ENCODE results near the gene GAREM1. TPM values are rescaled to one million over a fixed set of nuclear protein-coding genes. Genes with fewer than 3 reads are reported as not detected.

Gene GAREM1
- total RNA-seq, 1 experiment from 2014 or later = 1.8 TPM

DNA sequence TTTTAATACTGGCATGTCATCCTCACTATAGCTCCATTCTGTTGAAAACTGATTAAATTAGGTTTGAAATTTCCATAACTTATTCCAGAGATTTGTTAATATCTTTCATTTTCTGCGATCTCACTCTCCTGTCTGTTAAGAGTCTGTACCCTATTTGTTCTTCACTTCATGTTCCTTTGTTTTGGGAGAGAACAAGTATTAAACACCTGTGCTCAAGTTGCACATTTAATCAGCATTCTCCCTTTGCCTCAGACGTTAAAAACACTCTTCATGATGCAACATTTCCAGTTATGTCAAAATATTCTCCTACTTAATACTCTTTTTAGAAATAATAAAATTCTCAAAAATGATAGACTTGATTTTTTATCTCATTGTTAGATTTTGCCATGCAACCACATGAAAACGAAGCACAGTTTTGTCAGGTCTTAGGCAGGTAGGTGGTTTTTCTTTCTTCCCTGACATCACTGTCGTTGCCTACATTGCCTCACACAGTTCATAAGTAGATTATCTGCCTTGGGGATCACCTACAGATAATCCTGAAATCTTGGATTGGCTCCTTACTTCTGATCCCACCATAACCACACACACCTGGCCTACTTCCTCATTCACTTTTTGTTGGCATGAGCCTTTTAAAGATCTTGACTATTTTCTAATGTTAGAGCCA lies 109.9 kb downstream of the GAREM1 start:
- Histone ChIP-seq H4K20me1 (ENCODE audit: low read length) (no peaks in the 10 kb centered on the region), H3K4me1 (ENCODE audit: insufficient read depth, low read length) (peaks cover 16% of the 10 kb centered on the region), H3K4me2 (ENCODE audit: low read length) (no peak overlapping the region), H3K4me3 (ENCODE audit: low read length) (no peak overlapping the region), H3K79me2 (ENCODE audit: low read length) (no peaks in the 10 kb centered on the region), H3K36me3 (ENCODE audit: low read depth, low read length) (no peaks in the 10 kb centered on the region), H3K27me3 (ENCODE audit: low read length) (no peaks in the 10 kb centered on the region), H3K9me2 (replicated peaks; ENCODE audit: low read length) (no peaks in the 10 kb centered on the region), H2AFZ (ENCODE audit: low read length) (no peak overlapping the region), H3K9me3 (ENCODE audit: low read length) (no peaks in the 10 kb centered on the region), H3K9ac (ENCODE audit: low read length) (no peak overlapping the region), H3F3A (ENCODE audit: low read length, unreplicated experiment) (no peaks in the 10 kb centered on the region), H3K27ac (ENCODE audit: low read length) (no peak overlapping the region)
- ATAC-seq (no peak), DNase-seq (no peak)
- ChIA-PET POLR2A (ENCODE audit: unreplicated experiment) (no interaction called here), CTCF (no interaction called here)
- no TSS peak for BruUV-seq (replicated peaks)
- TF ChIP-seq, protein P1, sequence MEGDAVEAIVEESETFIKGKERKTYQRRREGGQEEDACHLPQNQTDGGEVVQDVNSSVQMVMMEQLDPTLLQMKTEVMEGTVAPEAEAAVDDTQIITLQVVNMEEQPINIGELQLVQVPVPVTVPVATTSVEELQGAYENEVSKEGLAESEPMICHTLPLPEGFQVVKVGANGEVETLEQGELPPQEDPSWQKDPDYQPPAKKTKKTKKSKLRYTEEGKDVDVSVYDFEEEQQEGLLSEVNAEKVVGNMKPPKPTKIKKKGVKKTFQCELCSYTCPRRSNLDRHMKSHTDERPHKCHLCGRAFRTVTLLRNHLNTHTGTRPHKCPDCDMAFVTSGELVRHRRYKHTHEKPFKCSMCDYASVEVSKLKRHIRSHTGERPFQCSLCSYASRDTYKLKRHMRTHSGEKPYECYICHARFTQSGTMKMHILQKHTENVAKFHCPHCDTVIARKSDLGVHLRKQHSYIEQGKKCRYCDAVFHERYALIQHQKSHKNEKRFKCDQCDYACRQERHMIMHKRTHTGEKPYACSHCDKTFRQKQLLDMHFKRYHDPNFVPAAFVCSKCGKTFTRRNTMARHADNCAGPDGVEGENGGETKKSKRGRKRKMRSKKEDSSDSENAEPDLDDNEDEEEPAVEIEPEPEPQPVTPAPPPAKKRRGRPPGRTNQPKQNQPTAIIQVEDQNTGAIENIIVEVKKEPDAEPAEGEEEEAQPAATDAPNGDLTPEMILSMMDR (conservative IDR thresholded peaks at IDR 0.05; ENCODE audit: low read depth, low read length) = no peak
- TF ChIP-seq EZH2phosphoT487 (IDR thresholded peaks at IDR 0.05; ENCODE audit: borderline replicate concordance, low read length) (no peak), EZH2 (IDR thresholded peaks at IDR 0.05; ENCODE audit: low read length, unreplicated experiment) (no peak)
- intact Hi-C loops (cut with micrococcal nuclease) = no loop called here

DNA sequence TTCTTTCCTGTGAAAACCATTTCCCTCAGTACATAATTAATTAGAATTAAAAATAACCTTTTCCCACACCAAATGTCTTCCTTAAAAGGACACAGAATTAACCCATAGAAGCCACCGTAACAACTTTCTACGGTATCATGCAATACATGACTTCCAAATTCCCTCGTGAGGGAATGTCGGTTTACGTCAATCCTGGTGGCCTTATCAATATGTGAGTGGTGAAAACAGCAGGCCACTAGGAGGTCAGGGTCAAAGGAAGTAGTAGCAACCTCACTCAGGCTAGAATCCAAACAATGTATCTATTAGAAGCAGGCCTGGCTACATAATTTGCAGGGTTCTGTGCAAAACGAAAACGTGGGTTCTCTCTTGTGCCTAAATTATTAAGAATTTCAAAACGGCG lies 112.2 kb downstream of the GAREM1 start:
- peaks cover 16% of the 10 kb centered on the region for H3K4me1 ChIP-seq (ENCODE audit: insufficient read depth, low read length)
- BruUV-seq (replicated peaks) = no TSS peak
- H3K79me2 ChIP-seq (ENCODE audit: low read length) = no peaks in the 10 kb centered on the region
- no peaks in the 10 kb centered on the region for H3K27me3 ChIP-seq (ENCODE audit: low read length)
- ATAC-seq = no peak
- intact Hi-C loops (cut with micrococcal nuclease) = no loop called here
- H3K9me3 ChIP-seq (ENCODE audit: low read length) = no peaks in the 10 kb centered on the region
- H3K27ac ChIP-seq (ENCODE audit: low read length) = no peak overlapping the region
- no peaks in the 10 kb centered on the region for H3K36me3 ChIP-seq (ENCODE audit: low read depth, low read length)
- no peaks in the 10 kb centered on the region for H4K20me1 ChIP-seq (ENCODE audit: low read length)
- H3K9ac ChIP-seq (ENCODE audit: low read length) = no peak overlapping the region
- DNase-seq = no peak
- no peaks in the 10 kb centered on the region for H3F3A ChIP-seq (ENCODE audit: low read length, unreplicated experiment)
- no peak overlapping the region for H2AFZ ChIP-seq (ENCODE audit: low read length)
- TF ChIP-seq, protein P1 (conservative IDR thresholded peaks at IDR 0.05; ENCODE audit: low read depth, low read length) = no peak
- no peak for TF ChIP-seq EZH2 (IDR thresholded peaks at IDR 0.05; ENCODE audit: low read length, unreplicated experiment)
- no peak for TF ChIP-seq EZH2phosphoT487 (IDR thresholded peaks at IDR 0.05; ENCODE audit: borderline replicate concordance, low read length)
- H3K4me3 ChIP-seq (ENCODE audit: low read length) = no peak overlapping the region
- no peaks in the 10 kb centered on the region for H3K9me2 ChIP-seq (replicated peaks; ENCODE audit: low read length)
- ChIA-PET POLR2A (ENCODE audit: unreplicated experiment) (no interaction called here), CTCF (interaction anchor here (1.1 kb wide), 1 partner anchor 112 kb away, joined by 5 read pairs; the partner anchor contains the start of gene GAREM1)
- no peak overlapping the region for H3K4me2 ChIP-seq (ENCODE audit: low read length)

DNA sequence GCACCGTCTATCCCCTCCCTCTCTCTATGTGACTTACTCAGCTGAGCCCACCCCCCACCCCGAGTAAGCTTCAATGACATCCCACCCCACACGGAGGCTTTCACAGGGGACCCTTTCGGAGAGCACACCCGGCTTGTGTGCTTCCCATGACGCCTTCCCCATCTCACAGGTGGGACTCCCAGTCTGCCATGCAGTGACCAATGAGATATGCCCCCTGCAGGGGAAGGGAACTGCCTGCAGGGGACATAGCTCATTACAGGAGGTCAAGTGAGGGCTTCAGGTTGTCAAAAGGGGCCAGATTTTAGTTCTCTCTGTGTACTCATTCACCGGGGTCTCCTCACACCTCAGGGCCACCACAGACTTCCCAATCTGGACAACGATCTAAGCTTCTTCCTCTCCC lies 112.6 kb downstream of the GAREM1 start:
- Histone ChIP-seq H3K36me3 (ENCODE audit: low read depth, low read length) (no peaks in the 10 kb centered on the region), H2AFZ (ENCODE audit: low read length) (no peak overlapping the region), H3K4me2 (ENCODE audit: low read length) (no peak overlapping the region), H3K4me3 (ENCODE audit: low read length) (no peak overlapping the region), H3F3A (ENCODE audit: low read length, unreplicated experiment) (no peaks in the 10 kb centered on the region), H3K9ac (ENCODE audit: low read length) (no peak overlapping the region), H3K9me2 (replicated peaks; ENCODE audit: low read length) (no peaks in the 10 kb centered on the region), H4K20me1 (ENCODE audit: low read length) (no peaks in the 10 kb centered on the region), H3K4me1 (ENCODE audit: insufficient read depth, low read length) (peaks cover 16% of the 10 kb centered on the region), H3K27ac (ENCODE audit: low read length) (no peak overlapping the region), H3K79me2 (ENCODE audit: low read length) (no peaks in the 10 kb centered on the region), H3K9me3 (ENCODE audit: low read length) (no peaks in the 10 kb centered on the region), H3K27me3 (ENCODE audit: low read length) (no peaks in the 10 kb centered on the region)
- no peak for ATAC-seq
- BruUV-seq (replicated peaks) = no TSS peak
- POLR2A ChIA-PET (ENCODE audit: unreplicated experiment) = no interaction called here
- CTCF ChIA-PET = interaction anchor here (1.1 kb wide), 1 partner anchor 112 kb away, joined by 5 read pairs; the partner anchor contains the start of gene GAREM1
- TF ChIP-seq, protein P1 (conservative IDR thresholded peaks at IDR 0.05; ENCODE audit: low read depth, low read length) = peak; percentile 16; the same call in 1 of the 2 replicates
- TF ChIP-seq EZH2phosphoT487 (IDR thresholded peaks at IDR 0.05; ENCODE audit: borderline replicate concordance, low read length) = no peak
- no peak for DNase-seq
- intact Hi-C loops (cut with micrococcal nuclease) = no loop called here
